ENCODE results near the gene HIVEP1.
"Not testable (repeated sequence)": the region's sequence is repeated elsewhere in the genome, so short reads cannot be mapped to it uniquely, and the experiment has no call there.

Gene HIVEP1

DNA sequence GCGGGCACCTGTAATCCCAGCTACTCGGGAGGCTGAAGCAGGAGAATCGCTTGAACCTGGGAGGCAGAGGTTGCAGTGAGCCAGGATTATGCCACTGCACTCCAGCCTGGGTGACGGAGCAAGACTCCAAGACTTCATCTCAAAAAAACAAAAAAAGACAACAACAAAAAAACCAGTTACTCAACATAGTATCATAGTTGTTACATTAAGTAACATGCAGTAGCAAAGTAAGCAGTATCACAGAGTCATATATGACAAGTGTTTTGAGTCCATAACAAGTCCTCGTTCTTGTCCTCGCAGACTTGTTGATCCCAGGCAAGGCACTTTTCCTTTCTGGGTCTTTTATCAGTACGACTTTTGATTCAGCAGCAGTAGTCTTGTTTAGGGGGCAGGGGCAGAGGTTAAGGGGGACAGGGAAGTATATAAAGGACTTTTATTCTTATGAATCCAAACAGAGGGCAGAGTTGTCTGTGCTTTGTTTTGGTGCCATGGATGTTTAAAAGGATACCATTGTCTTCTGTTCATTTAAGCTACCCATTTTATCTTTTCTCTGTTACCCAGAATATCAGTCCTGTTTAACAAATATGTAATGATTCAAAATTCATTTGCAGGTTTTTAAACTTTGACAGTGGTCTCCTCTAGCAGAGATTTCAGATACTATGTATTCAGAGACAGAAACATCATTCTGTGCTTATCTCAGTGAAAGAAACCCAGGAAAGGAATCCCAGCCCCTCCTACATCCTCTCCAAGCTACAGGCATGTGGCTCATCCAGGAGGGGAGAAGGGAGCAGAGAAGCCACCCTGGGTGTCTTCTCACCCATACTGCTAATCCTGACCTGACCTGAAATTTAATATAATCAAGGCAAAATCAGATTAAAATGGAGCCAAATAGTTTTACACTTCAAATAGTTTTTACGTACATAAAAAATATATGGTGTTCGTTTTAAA, 140.2 kb downstream of the HIVEP1 start:
- TF ChIP-seq, protein P1, sequence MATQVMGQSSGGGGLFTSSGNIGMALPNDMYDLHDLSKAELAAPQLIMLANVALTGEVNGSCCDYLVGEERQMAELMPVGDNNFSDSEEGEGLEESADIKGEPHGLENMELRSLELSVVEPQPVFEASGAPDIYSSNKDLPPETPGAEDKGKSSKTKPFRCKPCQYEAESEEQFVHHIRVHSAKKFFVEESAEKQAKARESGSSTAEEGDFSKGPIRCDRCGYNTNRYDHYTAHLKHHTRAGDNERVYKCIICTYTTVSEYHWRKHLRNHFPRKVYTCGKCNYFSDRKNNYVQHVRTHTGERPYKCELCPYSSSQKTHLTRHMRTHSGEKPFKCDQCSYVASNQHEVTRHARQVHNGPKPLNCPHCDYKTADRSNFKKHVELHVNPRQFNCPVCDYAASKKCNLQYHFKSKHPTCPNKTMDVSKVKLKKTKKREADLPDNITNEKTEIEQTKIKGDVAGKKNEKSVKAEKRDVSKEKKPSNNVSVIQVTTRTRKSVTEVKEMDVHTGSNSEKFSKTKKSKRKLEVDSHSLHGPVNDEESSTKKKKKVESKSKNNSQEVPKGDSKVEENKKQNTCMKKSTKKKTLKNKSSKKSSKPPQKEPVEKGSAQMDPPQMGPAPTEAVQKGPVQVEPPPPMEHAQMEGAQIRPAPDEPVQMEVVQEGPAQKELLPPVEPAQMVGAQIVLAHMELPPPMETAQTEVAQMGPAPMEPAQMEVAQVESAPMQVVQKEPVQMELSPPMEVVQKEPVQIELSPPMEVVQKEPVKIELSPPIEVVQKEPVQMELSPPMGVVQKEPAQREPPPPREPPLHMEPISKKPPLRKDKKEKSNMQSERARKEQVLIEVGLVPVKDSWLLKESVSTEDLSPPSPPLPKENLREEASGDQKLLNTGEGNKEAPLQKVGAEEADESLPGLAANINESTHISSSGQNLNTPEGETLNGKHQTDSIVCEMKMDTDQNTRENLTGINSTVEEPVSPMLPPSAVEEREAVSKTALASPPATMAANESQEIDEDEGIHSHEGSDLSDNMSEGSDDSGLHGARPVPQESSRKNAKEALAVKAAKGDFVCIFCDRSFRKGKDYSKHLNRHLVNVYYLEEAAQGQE (tag by site-specific recombination; IDR thresholded peaks at IDR 0.05): no peak
- TF ChIP-seq, protein P2, sequence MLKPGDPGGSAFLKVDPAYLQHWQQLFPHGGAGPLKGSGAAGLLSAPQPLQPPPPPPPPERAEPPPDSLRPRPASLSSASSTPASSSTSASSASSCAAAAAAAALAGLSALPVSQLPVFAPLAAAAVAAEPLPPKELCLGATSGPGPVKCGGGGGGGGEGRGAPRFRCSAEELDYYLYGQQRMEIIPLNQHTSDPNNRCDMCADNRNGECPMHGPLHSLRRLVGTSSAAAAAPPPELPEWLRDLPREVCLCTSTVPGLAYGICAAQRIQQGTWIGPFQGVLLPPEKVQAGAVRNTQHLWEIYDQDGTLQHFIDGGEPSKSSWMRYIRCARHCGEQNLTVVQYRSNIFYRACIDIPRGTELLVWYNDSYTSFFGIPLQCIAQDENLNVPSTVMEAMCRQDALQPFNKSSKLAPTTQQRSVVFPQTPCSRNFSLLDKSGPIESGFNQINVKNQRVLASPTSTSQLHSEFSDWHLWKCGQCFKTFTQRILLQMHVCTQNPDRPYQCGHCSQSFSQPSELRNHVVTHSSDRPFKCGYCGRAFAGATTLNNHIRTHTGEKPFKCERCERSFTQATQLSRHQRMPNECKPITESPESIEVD (tag by site-specific recombination; IDR thresholded peaks at IDR 0.05): no peak
- TF ChIP-seq, protein P3, sequence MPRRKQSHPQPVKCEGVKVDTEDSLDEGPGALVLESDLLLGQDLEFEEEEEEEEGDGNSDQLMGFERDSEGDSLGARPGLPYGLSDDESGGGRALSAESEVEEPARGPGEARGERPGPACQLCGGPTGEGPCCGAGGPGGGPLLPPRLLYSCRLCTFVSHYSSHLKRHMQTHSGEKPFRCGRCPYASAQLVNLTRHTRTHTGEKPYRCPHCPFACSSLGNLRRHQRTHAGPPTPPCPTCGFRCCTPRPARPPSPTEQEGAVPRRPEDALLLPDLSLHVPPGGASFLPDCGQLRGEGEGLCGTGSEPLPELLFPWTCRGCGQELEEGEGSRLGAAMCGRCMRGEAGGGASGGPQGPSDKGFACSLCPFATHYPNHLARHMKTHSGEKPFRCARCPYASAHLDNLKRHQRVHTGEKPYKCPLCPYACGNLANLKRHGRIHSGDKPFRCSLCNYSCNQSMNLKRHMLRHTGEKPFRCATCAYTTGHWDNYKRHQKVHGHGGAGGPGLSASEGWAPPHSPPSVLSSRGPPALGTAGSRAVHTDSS (tag by site-specific recombination; IDR thresholded peaks at IDR 0.05): no peak
- TF ChIP-seq ZNF571 (tag by site-specific recombination; IDR thresholded peaks at IDR 0.05) (no peak), ZNF366 (tag by site-specific recombination; conservative IDR thresholded peaks at IDR 0.05) (no peak), ZNF677 (tag by site-specific recombination; IDR thresholded peaks at IDR 0.05) (no peak), ZNF626 (tag by site-specific recombination; IDR thresholded peaks at IDR 0.05) (no peak), YY2 (tag by site-specific recombination; IDR thresholded peaks at IDR 0.05) (no peak), ZNF549 (tag by site-specific recombination; IDR thresholded peaks at IDR 0.05) (no peak), ZNF501 (tag by site-specific recombination; IDR thresholded peaks at IDR 0.05) (no peak), ZNF433 (tag by site-specific recombination; IDR thresholded peaks at IDR 0.05; ENCODE audit: low read depth) (no peak), ZNF747 (tag by site-specific recombination; IDR thresholded peaks at IDR 0.05) (no peak), ZNF157 (tag by site-specific recombination; IDR thresholded peaks at IDR 0.05) (no peak), ZNF324 (tag by site-specific recombination; IDR thresholded peaks at IDR 0.05) (no peak)
- TF ChIP-seq, protein P4, sequence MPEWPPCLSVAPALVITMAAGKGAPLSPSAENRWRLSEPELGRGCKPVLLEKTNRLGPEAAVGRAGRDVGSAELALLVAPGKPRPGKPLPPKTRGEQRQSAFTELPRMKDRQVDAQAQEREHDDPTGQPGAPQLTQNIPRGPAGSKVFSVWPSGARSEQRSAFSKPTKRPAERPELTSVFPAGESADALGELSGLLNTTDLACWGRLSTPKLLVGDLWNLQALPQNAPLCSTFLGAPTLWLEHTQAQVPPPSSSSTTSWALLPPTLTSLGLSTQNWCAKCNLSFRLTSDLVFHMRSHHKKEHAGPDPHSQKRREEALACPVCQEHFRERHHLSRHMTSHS (tag by site-specific recombination; IDR thresholded peaks at IDR 0.05): no peak
- TF ChIP-seq, protein P5, sequence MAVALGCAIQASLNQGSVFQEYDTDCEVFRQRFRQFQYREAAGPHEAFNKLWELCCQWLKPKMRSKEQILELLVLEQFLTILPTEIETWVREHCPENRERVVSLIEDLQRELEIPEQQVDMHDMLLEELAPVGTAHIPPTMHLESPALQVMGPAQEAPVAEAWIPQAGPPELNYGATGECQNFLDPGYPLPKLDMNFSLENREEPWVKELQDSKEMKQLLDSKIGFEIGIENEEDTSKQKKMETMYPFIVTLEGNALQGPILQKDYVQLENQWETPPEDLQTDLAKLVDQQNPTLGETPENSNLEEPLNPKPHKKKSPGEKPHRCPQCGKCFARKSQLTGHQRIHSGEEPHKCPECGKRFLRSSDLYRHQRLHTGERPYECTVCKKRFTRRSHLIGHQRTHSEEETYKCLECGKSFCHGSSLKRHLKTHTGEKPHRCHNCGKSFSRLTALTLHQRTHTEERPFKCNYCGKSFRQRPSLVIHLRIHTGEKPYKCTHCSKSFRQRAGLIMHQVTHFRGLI (tag by site-specific recombination; IDR thresholded peaks at IDR 0.05): no peak
- TF ChIP-seq, protein P6, sequence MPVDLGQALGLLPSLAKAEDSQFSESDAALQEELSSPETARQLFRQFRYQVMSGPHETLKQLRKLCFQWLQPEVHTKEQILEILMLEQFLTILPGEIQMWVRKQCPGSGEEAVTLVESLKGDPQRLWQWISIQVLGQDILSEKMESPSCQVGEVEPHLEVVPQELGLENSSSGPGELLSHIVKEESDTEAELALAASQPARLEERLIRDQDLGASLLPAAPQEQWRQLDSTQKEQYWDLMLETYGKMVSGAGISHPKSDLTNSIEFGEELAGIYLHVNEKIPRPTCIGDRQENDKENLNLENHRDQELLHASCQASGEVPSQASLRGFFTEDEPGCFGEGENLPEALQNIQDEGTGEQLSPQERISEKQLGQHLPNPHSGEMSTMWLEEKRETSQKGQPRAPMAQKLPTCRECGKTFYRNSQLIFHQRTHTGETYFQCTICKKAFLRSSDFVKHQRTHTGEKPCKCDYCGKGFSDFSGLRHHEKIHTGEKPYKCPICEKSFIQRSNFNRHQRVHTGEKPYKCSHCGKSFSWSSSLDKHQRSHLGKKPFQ (tag by site-specific recombination; IDR thresholded peaks at IDR 0.05): no peak
- no peaks in the 10 kb centered on the region for H3K36me3 ChIP-seq (ENCODE audit: control insufficient read depth in 2 of 2, insufficient read depth in 1 of 2, low read length in 2 of 2)
- no peaks in the 10 kb centered on the region for H3K4me1 ChIP-seq (ENCODE audit: control insufficient read depth, insufficient read depth, low read length)
- H3K27ac ChIP-seq (ENCODE audit: extremely low read depth, low read depth, low read length): no peak overlapping the region
- POLR2A ChIA-PET: no interaction called here
- H3K4me3 ChIP-seq (ENCODE audit: low read depth, low read length): no peak overlapping the region
- CTCF ChIA-PET: interaction anchor here (0.6 to 2.2 kb wide), 10 partner anchors 69 to 968 kb away, joined by 3 to 8 read pairs (median 4); partner anchors contain the start of gene EDN1
- no peaks in the 10 kb centered on the region for H3K9me3 ChIP-seq (ENCODE audit: control insufficient read depth, insufficient read depth, low read depth, low read length)

DNA sequence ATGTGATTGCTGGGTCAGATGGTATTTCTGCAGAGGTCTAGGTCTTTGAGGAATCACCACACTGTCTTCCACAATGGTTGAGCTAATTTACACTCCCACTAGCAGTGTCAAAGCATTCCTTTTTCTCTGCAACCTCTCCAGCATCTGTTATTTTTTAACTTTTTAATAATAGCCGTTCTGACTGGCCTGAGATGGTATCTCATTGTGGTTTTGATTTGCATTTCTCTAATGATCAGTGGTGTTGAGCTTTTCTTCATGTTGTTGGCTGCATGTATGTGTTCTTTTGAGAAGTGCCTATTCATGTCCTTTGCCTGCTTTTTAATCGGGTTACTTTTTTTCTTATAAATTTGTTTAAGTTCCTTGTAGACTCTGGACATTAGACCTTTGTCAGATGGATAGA, 143.7 kb downstream of the HIVEP1 start:
- H3K4me1 ChIP-seq (ENCODE audit: control insufficient read depth, insufficient read depth, low read length); H3K27ac ChIP-seq (ENCODE audit: extremely low read depth, low read depth, low read length); H3K36me3 ChIP-seq (ENCODE audit: control insufficient read depth in 2 of 2, insufficient read depth in 1 of 2, low read length in 2 of 2); H3K4me3 ChIP-seq (ENCODE audit: low read depth, low read length); H3K9me3 ChIP-seq (ENCODE audit: control insufficient read depth, insufficient read depth, low read depth, low read length): not testable (repeated sequence)
- CTCF ChIA-PET: interaction anchor here (1.3 kb wide), 1 partner anchor 450 kb away, joined by 3 read pairs; no protein-coding TSS in a partner anchor
- POLR2A ChIA-PET: interaction anchor here (0.6 kb wide), 1 partner anchor 165 kb away, joined by 3 read pairs; no protein-coding TSS in a partner anchor

All from HEK293 (cell line).